Activated CD4-positive, alpha-beta T cell treated with anti-CD3 and anti-CD28 coated beads for 1 hour (primary cell): ENCODE data around the gene A1CF.

ENCODE experiments used
- DNase-seq: peaks from one replicate; pipeline ENCODE4 v3.0.0-alpha.2; 2020

Gene A1CF

GRCh38 chr10:50861370-50861769 lies 24.1 kb downstream of the A1CF start:
- no peak for DNase-seq

- DNase-seq, result no peak
Observed at GRCh38 chr10:50857579-50857978, 27.8 kb downstream of the A1CF start.

- DNase-seq, result no peak
Observed at GRCh38 chr10:50855461-50855860, 30.0 kb downstream of the A1CF start.

- DNase-seq, result no peak
Observed at GRCh38 chr10:50855015-50855414, 30.4 kb downstream of the A1CF start.

GRCh38 chr10:50853557-50853956 lies 31.9 kb downstream of the A1CF start:
- no peak for DNase-seq

GRCh38 chr10:50851884-50852671 lies 33.3 kb downstream of the A1CF start:
- DNase-seq, result no peak

- DNase-seq, result no peak
Observed at GRCh38 chr10:50850578-50851230, 34.7 kb downstream of the A1CF start.

GRCh38 chr10:50846753-50847152 lies 38.7 kb downstream of the A1CF start:
- DNase-seq, result no peak

GRCh38 chr10:50837095-50837494 lies 48.3 kb downstream of the A1CF start:
- DNase-seq, result no peak

- no peak for DNase-seq
Observed at GRCh38 chr10:50832171-50832751, 53.2 kb downstream of the A1CF start.

GRCh38 chr10:50830066-50830465 lies 55.4 kb downstream of the A1CF start:
- no peak for DNase-seq

GRCh38 chr10:50824782-50825181 lies 60.6 kb downstream of the A1CF start:
- DNase-seq, result no peak

- no peak for DNase-seq
Observed at GRCh38 chr10:50823789-50824188, 61.6 kb downstream of the A1CF start.

GRCh38 chr10:50809596-50809995 lies 75.8 kb downstream of the A1CF start:
- DNase-seq, result no peak

GRCh38 chr10:50807851-50808776 lies 77.3 kb downstream of the A1CF start:
- no peak for DNase-seq

GRCh38 chr10:50805981-50806622 lies 79.3 kb downstream of the A1CF start:
- no peak for DNase-seq

- no peak for DNase-seq
Observed at GRCh38 chr10:50799595-50799994, 85.8 kb downstream of the A1CF start.

GRCh38 chr10:50798297-50798696 lies 87.1 kb downstream of the A1CF start:
- DNase-seq, result no peak

- DNase-seq, result no peak
Observed at GRCh38 chr10:50796693-50797092, 88.7 kb downstream of the A1CF start.

GRCh38 chr10:50794490-50794889 lies 90.9 kb downstream of the A1CF start:
- no peak for DNase-seq

- no peak for DNase-seq
Observed at GRCh38 chr10:50788951-50789945, 96.2 kb downstream of the A1CF start.
